GM19452 (cell line): ENCODE results near the gene DHRS3.

Experiments
- ATAC-seq: cut with Tn5 transposase; IDR thresholded peaks from one replicate; pipeline ENCODE4 v1.9.1; 2021; ENCODE audit not compliant: unreplicated experiment

The DHRS3 gene

GRCh38 chr1:12521096-12521495 lies 96.9 kb downstream of the DHRS3 start:
- ATAC-seq = no peak

GRCh38 chr1:12519693-12520364 lies 98.2 kb downstream of the DHRS3 start:
- no peak for ATAC-seq

GRCh38 chr1:12518931-12519692 lies 98.9 kb downstream of the DHRS3 start:
- no peak for ATAC-seq
